ENCODE measurements around the gene ZNF254. TPM values are rescaled to one million over a fixed set of nuclear protein-coding genes. Genes with fewer than 3 reads are reported as not detected.
"Not testable (repeated sequence)": the region's sequence is repeated elsewhere in the genome, so short reads cannot be mapped to it uniquely, and the experiment has no call there.

Gene ZNF254
- total and polyA plus RNA-seq, 9 of the 15 experiments (the other 6 are each of a cell fraction or from before 2014, with no cell fraction given) = 10.7 to 22.1 (median 14.2) TPM

DNA sequence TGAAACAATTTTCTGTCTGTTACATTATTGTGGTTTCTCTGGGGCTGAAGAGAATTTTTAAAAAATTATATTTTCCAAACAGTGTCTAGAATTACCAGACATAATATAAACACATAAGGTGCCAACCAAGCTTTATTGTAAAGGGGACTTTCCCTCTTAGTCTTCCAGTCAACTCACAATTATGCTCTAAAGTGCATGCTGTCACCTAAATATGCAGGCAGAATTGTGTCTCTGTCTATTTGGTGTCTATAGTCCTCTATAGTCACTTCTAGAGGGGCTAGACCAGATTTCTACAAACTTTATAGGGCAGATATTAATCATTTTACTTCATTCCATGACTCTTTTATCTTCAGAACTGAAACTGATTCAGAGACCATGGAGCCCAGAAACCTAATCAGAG, 12.8 kb downstream of the ZNF254 start (continued):
- TF ChIP-seq ZNF512 (tag; IDR thresholded peaks at IDR 0.05) (no peak), ZNF140 (CRISPR knock-in tag; IDR thresholded peaks at IDR 0.05) (no peak), ZNF282 (CRISPR knock-in tag; IDR thresholded peaks at IDR 0.05) (no peak)

- peak; percentile 52 for TF ChIP-seq ZNF316 (IDR thresholded peaks at IDR 0.05)
- CTCF ChIA-PET (ENCODE audit: low intra/inter-chr PET ratio) = interaction anchor here (0.7 kb wide), 1 partner anchor 33 kb away, joined by 3 read pairs; no protein-coding TSS in a partner anchor
- H3K4me1 ChIP-seq (replicated peaks in 1 of 2; ENCODE audit: control insufficient read depth in 2 of 2, insufficient read depth in 2 of 2, low read length in 2 of 2); H3K27ac ChIP-seq (ENCODE audit: extremely low read depth, low read depth, low read length); intact Hi-C loops (cut with micrococcal nuclease); H3K4me3 ChIP-seq; H3K9me3 ChIP-seq (replicated peaks; ENCODE audit: control insufficient read depth, insufficient read depth, low read depth, low read length); H3K9me1 ChIP-seq (ENCODE audit: control insufficient read depth, insufficient read depth, low read length); H3K4me2 ChIP-seq (ENCODE audit: insufficient read depth, low read length); BruUV-seq (replicated peaks); H4K20me1 ChIP-seq (replicated peaks; ENCODE audit: control insufficient read depth, insufficient read depth, low read length); FAIRE-seq; DNase-seq (ENCODE audit: extremely low read depth in 1 of 4, low spot score in 3 of 4); H3K9ac ChIP-seq (ENCODE audit: insufficient read depth in 1 of 2, low read depth in 2 of 2, low read length in 2 of 2); H2AFZ ChIP-seq (ENCODE audit: low read depth, low read length); ATAC-seq; in situ Hi-C loops (cut with MboI); H3K27me3 ChIP-seq (ENCODE audit: control insufficient read depth in 2 of 2, insufficient read depth in 2 of 2, low read length in 2 of 2): not testable (repeated sequence)
- 60% methylated on average over 1 of the region's 2 CpGs for WGBS (ENCODE audit: insufficient coverage, low coverage, missing lambda C conversion rate)
- peaks cover 61% of the 10 kb centered on the region for H3K79me2 ChIP-seq (ENCODE audit: control insufficient read depth, insufficient read depth, low read length)
- peaks cover 28% of the 10 kb centered on the region; the same call in 1 of the 3 replicates for H3K36me3 ChIP-seq (ENCODE audit: control insufficient read depth, insufficient read depth, low read length)
- POLR2A ChIA-PET = interaction anchor here (2.0 kb wide), 1 partner anchor 13 kb away, joined by 8 read pairs; the partner anchor contains the start of gene ZNF254
Measured at GRCh38 chr19:24100597-24100996, 13.6 kb downstream of the ZNF254 start.

Data from K562 (cell line).